SU-DHL-6 (cell line): ENCODE results near the gene BRD3OS.

Experiments
- H2AFZ ChIP-seq: fragments of 200-600 bp; sonication (generic); 2 replicates; pipeline ENCODE4 v1.6.1; 2014; ENCODE audit warnings: low read depth, mild to moderate bottlenecking, moderate library complexity, mixed read lengths, antibody characterized with exemption, low read length; ENCODE audit not compliant: severe bottlenecking
- H3F3A ChIP-seq: fragments of 200-600 bp; shearing (Covaris generic); 2 replicates; pipeline ENCODE4 v1.6.0; 2016; ENCODE audit warnings: antibody characterized with exemption, mild to moderate bottlenecking; ENCODE audit not compliant: insufficient read depth
- H3K27ac ChIP-seq: fragments of 200-600 bp; sonication (generic); 2 replicates; pipeline ENCODE4 v1.5.1; 2016; ENCODE audit warnings: low read depth, mild to moderate bottlenecking, low read length, moderate library complexity, mixed read lengths
- H3K27me3 ChIP-seq: fragments of 200-600 bp; sonication (generic), shearing (Covaris generic); 2 replicates; pipeline ENCODE4 v1.6.0; 2014; ENCODE audit warnings: mild to moderate bottlenecking, low read length
- H3K36me3 ChIP-seq: fragments of 200-600 bp; sonication (generic); 2 replicates; pipeline ENCODE4 v1.6.1; 2014; ENCODE audit warnings: mild to moderate bottlenecking, low read length, mixed read lengths
- H3K4me2 ChIP-seq: fragments of 300-600, 200-600 bp; shearing (Covaris generic), sonication (generic); 2 replicates; pipeline ENCODE4 v1.6.0; 2014; ENCODE audit warnings: low read length, low read depth, mild to moderate bottlenecking; ENCODE audit not compliant: poor library complexity, severe bottlenecking
- H3K4me3 ChIP-seq: fragments of 200-600 bp; sonication (generic); 2 replicates; pipeline ENCODE4 v1.5.1; 2014; ENCODE audit warnings: antibody characterized with exemption, low read length, mild to moderate bottlenecking, mixed read lengths; ENCODE audit not compliant: insufficient read depth, poor library complexity, severe bottlenecking
- H3K79me2 ChIP-seq: fragments of 200-600 bp; sonication (generic); 2 replicates; pipeline ENCODE4 v1.6.1; 2014; ENCODE audit warnings: mild to moderate bottlenecking, low read length, moderate library complexity; ENCODE audit not compliant: insufficient read depth
- H3K9ac ChIP-seq: fragments of 200-600 bp; sonication (generic); 2 replicates; pipeline ENCODE4 v1.7.0; 2014; ENCODE audit warnings: mild to moderate bottlenecking, low read length
- H3K9me2 ChIP-seq: fragments of 200-600 bp; sonication (generic); replicated peaks from 2 replicates; pipeline ENCODE4 v1.6.1; 2014; ENCODE audit warnings: low read length; ENCODE audit not compliant: insufficient read depth
- H3K9me3 ChIP-seq: fragments of 200-600 bp; sonication (generic); 2 replicates; pipeline ENCODE4 v1.6.1; 2014; ENCODE audit warnings: low read length, mixed read lengths; ENCODE audit not compliant: insufficient read depth
- H4K20me1 ChIP-seq: fragments of 200-600 bp; sonication (generic); 2 replicates; pipeline ENCODE4 v1.6.1; 2014; ENCODE audit warnings: low read depth, mild to moderate bottlenecking, antibody characterized with exemption, low read length, moderate library complexity, mixed read lengths
- CTCF ChIP-seq: fragments of 200-600 bp; sonication (generic); IDR thresholded peaks from one replicate; pipeline ENCODE4 v1.5.1; 2017; ENCODE audit warnings: antibody characterized with exemption, mild to moderate bottlenecking, low read length, moderate library complexity; ENCODE audit not compliant: insufficient read depth, poor library complexity, severe bottlenecking
- EZH2phosphoT487 ChIP-seq: fragments of 200-600 bp; sonication (generic), shearing (Covaris generic); conservative IDR thresholded peaks from 2 replicates; pipeline ENCODE4 v1.6.1; 2018; ENCODE audit warnings: mild to moderate bottlenecking, antibody characterized with exemption, low read length, moderate library complexity, mixed read lengths

The BRD3OS gene

GRCh38 chr9:134010310-134011173 is 14.7 kb upstream of the BRD3OS start:
- TF ChIP-seq EZH2phosphoT487 (no peak), CTCF (no peak)
- H3K9me2 ChIP-seq, result no peaks in the 10 kb centered on the region
- peaks cover 9% of the 10 kb centered on the region; the same call in 1 of the 2 replicates for H3K9me3 ChIP-seq
- no peak overlapping the region for H3K4me3 ChIP-seq
- H3K9ac ChIP-seq, result no peak overlapping the region
- no peaks in the 10 kb centered on the region for H4K20me1 ChIP-seq
- H3K27ac ChIP-seq, result no peak overlapping the region
- H3K27me3 ChIP-seq, result no peaks in the 10 kb centered on the region
- H3K36me3 ChIP-seq, result no peaks in the 10 kb centered on the region
- H3F3A ChIP-seq, result no peaks in the 10 kb centered on the region
- H3K79me2 ChIP-seq, result no peaks in the 10 kb centered on the region
- no peak overlapping the region for H3K4me2 ChIP-seq
- H2AFZ ChIP-seq, result no peak overlapping the region

GRCh38 chr9:134011401-134011800 is 13.9 kb upstream of the BRD3OS start:
- TF ChIP-seq CTCF (no peak), EZH2phosphoT487 (no peak)
- H3K9me3 ChIP-seq, result peaks cover 9% of the 10 kb centered on the region; the same call in 1 of the 2 replicates
- no peak overlapping the region for H3K4me2 ChIP-seq
- H3K79me2 ChIP-seq, result no peaks in the 10 kb centered on the region
- no peaks in the 10 kb centered on the region for H4K20me1 ChIP-seq
- H3K9me2 ChIP-seq, result no peaks in the 10 kb centered on the region
- H3K36me3 ChIP-seq, result no peaks in the 10 kb centered on the region
- H3K9ac ChIP-seq, result no peak overlapping the region
- no peak overlapping the region for H3K4me3 ChIP-seq
- H2AFZ ChIP-seq, result no peak overlapping the region
- no peak overlapping the region for H3K27ac ChIP-seq
- no peaks in the 10 kb centered on the region for H3K27me3 ChIP-seq
- H3F3A ChIP-seq, result no peaks in the 10 kb centered on the region

DNA sequence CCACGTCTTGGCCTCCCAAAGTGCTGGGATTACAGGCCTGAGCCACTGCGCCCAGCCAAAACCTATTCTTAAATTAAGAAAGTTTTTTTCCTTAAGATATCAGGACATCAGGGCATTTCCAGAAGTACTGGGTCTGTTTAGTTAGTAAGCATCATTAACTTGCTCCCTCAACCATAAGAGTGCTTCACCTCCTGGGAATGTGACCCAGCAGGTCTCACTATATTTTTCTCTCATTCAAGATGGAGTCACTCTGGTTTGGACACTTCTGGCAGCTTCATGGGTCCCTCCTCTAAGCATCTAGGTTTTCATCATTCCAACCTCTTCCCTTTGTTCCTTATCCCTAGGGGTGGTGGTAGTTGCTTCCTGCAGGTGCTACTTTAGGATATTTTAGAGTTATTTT is 10.3 kb upstream of the BRD3OS start:
- H3F3A ChIP-seq, result no peaks in the 10 kb centered on the region
- H3K79me2 ChIP-seq, result no peaks in the 10 kb centered on the region
- no peak overlapping the region for H3K4me3 ChIP-seq
- TF ChIP-seq EZH2phosphoT487 (no peak), CTCF (no peak)
- no peak overlapping the region for H3K9ac ChIP-seq
- H2AFZ ChIP-seq, result no peak overlapping the region
- no peak overlapping the region for H3K4me2 ChIP-seq
- H3K36me3 ChIP-seq, result no peaks in the 10 kb centered on the region
- H3K27ac ChIP-seq, result no peak overlapping the region
- no peaks in the 10 kb centered on the region for H3K27me3 ChIP-seq
- H3K9me3 ChIP-seq, result peaks cover 9% of the 10 kb centered on the region; the same call in 1 of the 2 replicates
- no peaks in the 10 kb centered on the region for H4K20me1 ChIP-seq
- H3K9me2 ChIP-seq, result no peaks in the 10 kb centered on the region
